ENCODE data around the gene CDH9.

- TF ChIP-seq CTCF (IDR thresholded peaks at IDR 0.05) (no peak), POLR2A (IDR thresholded peaks at IDR 0.05) (no peak)
Measured at GRCh38 chr5:26986985-26987384, 51.4 kb downstream of the CDH9 start.
